Esophagus squamous epithelium (tissue), 4 donors: ENCODE data around the gene DCTN3.

ENCODE experiments used
- POLR2A ChIP-seq, 4 donors: fragments of 450-650 bp; IDR thresholded peaks; one replicate each; pipeline ENCODE4 v1.6.1; 2017; ENCODE audit warnings: antibody characterized with exemption in 4 of 4, mild to moderate bottlenecking in 4 of 4, moderate library complexity in 3 of 4
- TF ChIP-seq, protein P1 (sequence below), 6 experiments: fragments of 450-650 bp in 4 of 6; fragments of 200-600 bp in 2 of 6; sonication (generic) in 2 of 6; IDR thresholded peaks; one replicate each; pipeline ENCODE4 v1.5.1; 2016 to 2019; ENCODE audit warnings: antibody characterized with exemption in 6 of 6, mild to moderate bottlenecking in 4 of 6, moderate library complexity in 4 of 6

DNA sequence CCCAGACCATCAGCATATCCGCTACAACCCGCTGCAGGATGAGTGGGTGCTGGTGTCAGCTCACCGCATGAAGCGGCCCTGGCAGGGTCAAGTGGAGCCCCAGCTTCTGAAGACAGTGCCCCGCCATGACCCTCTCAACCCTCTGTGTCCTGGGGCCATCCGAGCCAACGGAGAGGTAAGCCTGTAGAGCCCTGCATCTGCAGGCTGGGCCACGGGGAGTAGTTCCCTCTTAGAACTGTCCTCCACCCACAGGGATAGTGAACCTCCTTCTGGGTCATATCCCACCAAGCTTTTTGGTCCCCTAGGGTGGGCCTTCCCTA lies 26.7 kb upstream of the DCTN3 start:
- no peak for TF ChIP-seq POLR2A (IDR thresholded peaks at IDR 0.05)
- TF ChIP-seq, protein P1, sequence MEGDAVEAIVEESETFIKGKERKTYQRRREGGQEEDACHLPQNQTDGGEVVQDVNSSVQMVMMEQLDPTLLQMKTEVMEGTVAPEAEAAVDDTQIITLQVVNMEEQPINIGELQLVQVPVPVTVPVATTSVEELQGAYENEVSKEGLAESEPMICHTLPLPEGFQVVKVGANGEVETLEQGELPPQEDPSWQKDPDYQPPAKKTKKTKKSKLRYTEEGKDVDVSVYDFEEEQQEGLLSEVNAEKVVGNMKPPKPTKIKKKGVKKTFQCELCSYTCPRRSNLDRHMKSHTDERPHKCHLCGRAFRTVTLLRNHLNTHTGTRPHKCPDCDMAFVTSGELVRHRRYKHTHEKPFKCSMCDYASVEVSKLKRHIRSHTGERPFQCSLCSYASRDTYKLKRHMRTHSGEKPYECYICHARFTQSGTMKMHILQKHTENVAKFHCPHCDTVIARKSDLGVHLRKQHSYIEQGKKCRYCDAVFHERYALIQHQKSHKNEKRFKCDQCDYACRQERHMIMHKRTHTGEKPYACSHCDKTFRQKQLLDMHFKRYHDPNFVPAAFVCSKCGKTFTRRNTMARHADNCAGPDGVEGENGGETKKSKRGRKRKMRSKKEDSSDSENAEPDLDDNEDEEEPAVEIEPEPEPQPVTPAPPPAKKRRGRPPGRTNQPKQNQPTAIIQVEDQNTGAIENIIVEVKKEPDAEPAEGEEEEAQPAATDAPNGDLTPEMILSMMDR (IDR thresholded peaks at IDR 0.05): no peak
